Thyroid gland (tissue), 4 donors: ENCODE measurements around the gene ADPRHL1.

Experiments used
- POLR2A ChIP-seq, 2 donors: fragments of 450-650 bp; IDR thresholded peaks; one replicate each; pipeline ENCODE4 v1.6.1; 2017; ENCODE audit warnings: antibody characterized with exemption in 2 of 2, mild to moderate bottlenecking in 2 of 2, moderate library complexity in 1 of 2
- TF ChIP-seq, protein P1 (sequence below), 6 experiments: fragments of 200-600 bp in 3 of 6; fragments of 450-650 bp in 3 of 6; sonication (generic) in 3 of 6; IDR thresholded peaks; one replicate each; pipeline ENCODE4 v1.5.1; 2016 to 2019; ENCODE audit warnings: antibody characterized with exemption in 6 of 6, mild to moderate bottlenecking in 2 of 6, inconsistent platforms in 1 of 6, moderate library complexity in 1 of 6

DNA sequence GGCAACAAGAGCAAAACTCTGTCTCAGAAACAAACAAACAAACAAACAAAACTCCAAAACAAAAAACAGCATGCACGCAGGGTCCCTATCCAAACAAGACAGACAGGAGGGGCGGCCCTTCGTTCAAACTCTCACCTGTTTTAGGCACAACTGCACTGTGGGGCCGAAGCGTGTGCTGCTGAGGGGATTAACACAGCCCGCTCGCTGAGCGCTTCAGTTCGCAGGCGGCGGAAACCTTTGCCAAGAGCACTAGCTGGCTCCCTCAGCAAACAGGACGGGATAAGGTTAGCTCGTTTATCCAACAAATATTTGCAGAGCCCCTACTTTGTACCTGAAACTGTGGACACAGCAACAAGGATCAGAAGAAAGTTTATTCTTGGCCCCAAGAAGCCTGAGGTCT is 1.6 kb upstream of the ADPRHL1 start:
- TF ChIP-seq, protein P1, sequence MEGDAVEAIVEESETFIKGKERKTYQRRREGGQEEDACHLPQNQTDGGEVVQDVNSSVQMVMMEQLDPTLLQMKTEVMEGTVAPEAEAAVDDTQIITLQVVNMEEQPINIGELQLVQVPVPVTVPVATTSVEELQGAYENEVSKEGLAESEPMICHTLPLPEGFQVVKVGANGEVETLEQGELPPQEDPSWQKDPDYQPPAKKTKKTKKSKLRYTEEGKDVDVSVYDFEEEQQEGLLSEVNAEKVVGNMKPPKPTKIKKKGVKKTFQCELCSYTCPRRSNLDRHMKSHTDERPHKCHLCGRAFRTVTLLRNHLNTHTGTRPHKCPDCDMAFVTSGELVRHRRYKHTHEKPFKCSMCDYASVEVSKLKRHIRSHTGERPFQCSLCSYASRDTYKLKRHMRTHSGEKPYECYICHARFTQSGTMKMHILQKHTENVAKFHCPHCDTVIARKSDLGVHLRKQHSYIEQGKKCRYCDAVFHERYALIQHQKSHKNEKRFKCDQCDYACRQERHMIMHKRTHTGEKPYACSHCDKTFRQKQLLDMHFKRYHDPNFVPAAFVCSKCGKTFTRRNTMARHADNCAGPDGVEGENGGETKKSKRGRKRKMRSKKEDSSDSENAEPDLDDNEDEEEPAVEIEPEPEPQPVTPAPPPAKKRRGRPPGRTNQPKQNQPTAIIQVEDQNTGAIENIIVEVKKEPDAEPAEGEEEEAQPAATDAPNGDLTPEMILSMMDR (IDR thresholded peaks at IDR 0.05), result no peak
- TF ChIP-seq POLR2A (IDR thresholded peaks at IDR 0.05), result no peak
